ENCODE measurements around the gene NINJ2.

Gene NINJ2

DNA sequence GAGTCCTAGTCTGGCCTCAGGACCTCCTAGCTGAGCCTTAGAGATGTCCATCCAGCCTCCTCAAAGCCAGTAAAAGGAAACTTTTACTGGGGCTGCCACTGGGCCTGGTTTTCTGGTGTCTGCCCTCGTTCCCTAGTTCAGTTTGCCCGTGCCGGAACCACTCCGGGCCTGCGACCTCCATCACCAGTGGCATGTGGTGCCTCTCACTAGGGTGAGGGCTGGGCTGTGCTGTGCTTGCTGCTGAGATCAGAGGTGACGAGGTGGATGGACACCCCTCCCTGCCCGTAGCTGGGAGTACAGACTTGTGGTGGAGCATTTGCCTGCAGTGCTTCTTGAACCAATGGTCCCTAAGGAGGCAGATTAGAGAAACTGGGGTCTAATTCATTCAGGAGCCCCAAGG lies 127.8 kb downstream of the NINJ2 start:
- no peak for DNase-seq (ENCODE audit: low read depth)
- TF ChIP-seq POLR2A (IDR thresholded peaks at IDR 0.05; ENCODE audit: extremely low read depth, insufficient read length) (no peak), MYC (IDR thresholded peaks at IDR 0.05; ENCODE audit: low read depth, low read length) (no peak)
- TF ChIP-seq, protein P1, sequence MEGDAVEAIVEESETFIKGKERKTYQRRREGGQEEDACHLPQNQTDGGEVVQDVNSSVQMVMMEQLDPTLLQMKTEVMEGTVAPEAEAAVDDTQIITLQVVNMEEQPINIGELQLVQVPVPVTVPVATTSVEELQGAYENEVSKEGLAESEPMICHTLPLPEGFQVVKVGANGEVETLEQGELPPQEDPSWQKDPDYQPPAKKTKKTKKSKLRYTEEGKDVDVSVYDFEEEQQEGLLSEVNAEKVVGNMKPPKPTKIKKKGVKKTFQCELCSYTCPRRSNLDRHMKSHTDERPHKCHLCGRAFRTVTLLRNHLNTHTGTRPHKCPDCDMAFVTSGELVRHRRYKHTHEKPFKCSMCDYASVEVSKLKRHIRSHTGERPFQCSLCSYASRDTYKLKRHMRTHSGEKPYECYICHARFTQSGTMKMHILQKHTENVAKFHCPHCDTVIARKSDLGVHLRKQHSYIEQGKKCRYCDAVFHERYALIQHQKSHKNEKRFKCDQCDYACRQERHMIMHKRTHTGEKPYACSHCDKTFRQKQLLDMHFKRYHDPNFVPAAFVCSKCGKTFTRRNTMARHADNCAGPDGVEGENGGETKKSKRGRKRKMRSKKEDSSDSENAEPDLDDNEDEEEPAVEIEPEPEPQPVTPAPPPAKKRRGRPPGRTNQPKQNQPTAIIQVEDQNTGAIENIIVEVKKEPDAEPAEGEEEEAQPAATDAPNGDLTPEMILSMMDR (IDR thresholded peaks at IDR 0.05; ENCODE audit: low read depth, low read length): no peak
- TF ChIP-seq, protein P2, sequence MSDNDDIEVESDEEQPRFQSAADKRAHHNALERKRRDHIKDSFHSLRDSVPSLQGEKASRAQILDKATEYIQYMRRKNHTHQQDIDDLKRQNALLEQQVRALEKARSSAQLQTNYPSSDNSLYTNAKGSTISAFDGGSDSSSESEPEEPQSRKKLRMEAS (IDR thresholded peaks at IDR 0.05; ENCODE audit: low read depth, low read length): no peak
- no peak overlapping the region for H3K4me3 ChIP-seq (ENCODE audit: low read depth, low read length)

DNA sequence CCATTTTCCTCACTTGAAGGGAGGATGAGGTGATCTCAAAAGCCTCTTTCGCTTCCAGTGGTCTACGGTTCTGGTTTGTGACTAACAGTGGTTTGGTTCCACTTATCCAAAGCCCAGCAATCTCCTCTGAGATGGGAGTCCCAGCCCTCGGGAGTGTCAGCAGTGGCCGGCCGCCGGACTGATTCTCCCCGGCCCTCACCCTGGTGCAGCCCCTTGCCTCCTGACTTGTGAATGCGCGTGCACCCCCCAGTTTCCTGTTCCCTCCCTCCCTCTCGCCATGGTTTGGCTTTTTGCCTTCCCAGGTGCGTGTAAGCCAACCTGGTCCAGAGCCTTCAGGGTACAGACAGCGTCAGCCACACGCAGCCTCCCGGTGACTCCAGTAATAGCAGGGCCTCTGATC lies 129.0 kb downstream of the NINJ2 start:
- TF ChIP-seq POLR2A (IDR thresholded peaks at IDR 0.05; ENCODE audit: extremely low read depth, insufficient read length): no peak
- TF ChIP-seq, protein P1 (IDR thresholded peaks at IDR 0.05; ENCODE audit: low read depth, low read length): no peak
- TF ChIP-seq, protein P2 (IDR thresholded peaks at IDR 0.05; ENCODE audit: low read depth, low read length): no peak
- no peak for TF ChIP-seq MYC (IDR thresholded peaks at IDR 0.05; ENCODE audit: low read depth, low read length)
- no peak for DNase-seq (ENCODE audit: low read depth)
- no peak overlapping the region for H3K4me3 ChIP-seq (ENCODE audit: low read depth, low read length)

DNA sequence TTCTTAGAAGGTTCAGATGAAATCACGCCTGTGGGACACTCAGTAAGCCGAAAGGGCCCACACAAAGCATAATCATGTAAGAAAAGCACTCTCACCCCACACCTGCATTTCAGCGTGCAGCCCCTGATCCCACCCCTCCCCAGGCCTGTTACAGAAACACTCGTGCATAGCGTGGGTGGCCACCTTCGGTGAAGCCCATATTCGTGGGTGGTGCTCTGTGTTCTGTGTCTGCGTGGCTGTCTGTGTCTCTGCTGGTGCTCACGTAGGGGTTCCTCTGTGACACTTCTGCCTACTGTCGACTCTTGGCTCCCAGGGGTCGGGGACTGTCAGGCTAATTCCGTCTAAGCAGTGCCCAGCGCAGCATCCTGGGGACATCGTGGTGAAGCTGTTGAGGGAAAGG lies 129.5 kb downstream of the NINJ2 start:
- no peak for DNase-seq (ENCODE audit: low read depth)
- TF ChIP-seq, protein P2 (IDR thresholded peaks at IDR 0.05; ENCODE audit: low read depth, low read length): no peak
- TF ChIP-seq, protein P1 (IDR thresholded peaks at IDR 0.05; ENCODE audit: low read depth, low read length): no peak
- no peak for TF ChIP-seq MYC (IDR thresholded peaks at IDR 0.05; ENCODE audit: low read depth, low read length)
- no peak overlapping the region for H3K4me3 ChIP-seq (ENCODE audit: low read depth, low read length)

DNA sequence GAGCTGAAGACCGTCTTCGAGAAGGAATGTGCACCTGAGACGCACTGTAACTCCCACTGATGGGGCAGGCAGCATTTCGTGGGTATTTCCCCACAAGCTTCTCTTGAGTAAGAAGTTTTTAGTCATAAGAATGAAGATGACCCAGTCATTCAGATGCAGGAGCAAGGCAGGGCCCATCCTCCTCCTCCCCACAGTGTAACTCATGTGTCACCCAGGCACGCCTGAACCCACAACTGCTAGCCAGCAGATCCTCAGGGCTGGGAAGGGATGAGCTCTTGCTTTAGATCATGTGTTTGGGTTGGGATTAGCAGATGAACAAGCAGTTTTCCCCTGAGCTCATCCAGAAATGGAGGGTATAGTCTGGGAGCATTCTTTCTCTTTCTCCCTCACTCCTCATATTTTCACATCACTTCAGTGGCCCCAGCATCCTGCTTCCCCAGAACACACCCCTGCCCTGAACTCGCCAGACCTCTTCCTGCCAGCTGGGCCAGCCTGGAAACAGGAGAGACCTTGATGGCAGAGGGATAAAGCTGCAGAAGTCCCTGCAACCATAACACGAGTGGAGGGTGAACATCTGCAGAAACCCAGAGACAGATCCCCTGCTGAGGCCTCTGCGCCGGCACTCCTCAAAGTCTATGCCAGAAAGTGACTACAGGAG lies 130.2 kb downstream of the NINJ2 start:
- H3K4me3 ChIP-seq (ENCODE audit: low read depth, low read length): no peak overlapping the region
- no peak for DNase-seq (ENCODE audit: low read depth)
- TF ChIP-seq, protein P1 (IDR thresholded peaks at IDR 0.05; ENCODE audit: low read depth, low read length): no peak
- TF ChIP-seq, protein P2 (IDR thresholded peaks at IDR 0.05; ENCODE audit: low read depth, low read length): no peak

DNA sequence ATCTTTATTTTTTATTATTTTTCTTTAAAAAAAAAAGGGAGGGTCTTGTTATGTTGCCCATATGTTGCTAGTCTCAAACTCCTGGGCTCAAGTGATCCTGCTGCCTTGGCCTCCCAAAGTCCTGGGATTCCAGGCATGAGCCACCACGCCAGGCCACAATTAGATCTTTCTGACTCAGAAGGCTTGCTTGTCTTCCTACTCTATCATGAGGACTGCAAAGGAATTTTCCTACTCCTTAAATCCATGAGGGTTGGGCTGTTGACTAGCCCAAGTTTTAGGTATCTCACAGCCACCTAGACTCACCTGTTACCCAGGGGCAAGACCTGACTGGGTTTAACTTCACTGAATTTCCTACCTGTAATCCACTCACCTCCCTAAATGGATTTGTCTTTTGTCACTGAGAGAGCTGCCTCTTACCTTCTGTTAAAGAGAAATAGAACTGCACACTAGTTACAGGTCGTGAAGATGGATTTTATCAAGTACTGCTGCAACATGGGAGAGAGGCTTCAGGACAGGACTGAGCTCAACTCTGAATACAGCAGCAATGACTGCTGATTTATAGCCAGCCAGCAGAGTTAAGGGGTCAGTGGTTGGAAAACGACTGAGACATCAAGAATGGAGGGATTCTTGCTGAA lies 131.2 kb downstream of the NINJ2 start:
- TF ChIP-seq POLR2A (IDR thresholded peaks at IDR 0.05; ENCODE audit: extremely low read depth, insufficient read length) (no peak), MYC (IDR thresholded peaks at IDR 0.05; ENCODE audit: low read depth, low read length) (no peak)
- TF ChIP-seq, protein P1 (IDR thresholded peaks at IDR 0.05; ENCODE audit: low read depth, low read length): no peak
- TF ChIP-seq, protein P2 (IDR thresholded peaks at IDR 0.05; ENCODE audit: low read depth, low read length): no peak

More for the DNA sequence above, 131.2 kb downstream of the NINJ2 start:
- H3K4me3 ChIP-seq (ENCODE audit: low read depth, low read length): no peak overlapping the region
- DNase-seq (ENCODE audit: low read depth): no peak
